Chondrocyte (in vitro differentiated cells): ENCODE measurements around the gene BMP2K. TPM values are rescaled to one million over a fixed set of nuclear protein-coding genes. Genes with fewer than 3 reads are reported as not detected.

ENCODE experiments used
- DNase-seq: peaks from one replicate; pipeline ENCODE4 v3.0.0; 2021; ENCODE audit warnings: mixed read lengths, low spot score
- H3K27ac Mint-ChIP-seq: one replicate; pipeline ENCODE4 v1.8.0; 2021; ENCODE audit warnings: mild to moderate bottlenecking, moderate library complexity, mixed read lengths; ENCODE audit not compliant: unreplicated experiment
- H3K27me3 Mint-ChIP-seq: 2 replicates; pipeline ENCODE4 v1.8.0; 2021; ENCODE audit warnings: low read depth, mixed read lengths
- H3K36me3 Mint-ChIP-seq: 2 replicates; pipeline ENCODE4 v1.8.0; 2021; ENCODE audit warnings: low read depth, mixed read lengths
- H3K4me1 Mint-ChIP-seq: 2 replicates; pipeline ENCODE4 v1.8.0; 2021; ENCODE audit warnings: low read depth, mild to moderate bottlenecking, mixed read lengths
- H3K4me3 Mint-ChIP-seq: one replicate; pipeline ENCODE4 v1.8.0; 2021; ENCODE audit warnings: mild to moderate bottlenecking, moderate library complexity, mixed read lengths; ENCODE audit not compliant: unreplicated experiment
- H3K9me3 Mint-ChIP-seq: 2 replicates; pipeline ENCODE4 v1.8.0; 2021; ENCODE audit warnings: low read depth, mixed read lengths
- CTCF ChIP-seq: fragments of 200-600 bp; sonication (generic); IDR thresholded peaks from 2 replicates; pipeline ENCODE4 v1.5.0; 2021; ENCODE audit warnings: antibody characterized with exemption, mild to moderate bottlenecking, moderate library complexity
- total RNA-seq: library from RNA; stranded (reverse); gene quantifications from 3 replicates; pipeline ENCODE4 v1.2.1, GENCODE V29; 2021

BMP2K gene
- total RNA-seq, 1 donor from 2014 or later = 20.8 TPM

- TF ChIP-seq CTCF = no peak
- Mint-ChIP-seq H3K27ac (no peak overlapping the region), H3K36me3 (no peaks in the 10 kb centered on the region), H3K4me1 (no peaks in the 10 kb centered on the region), H3K27me3 (no peaks in the 10 kb centered on the region), H3K9me3 (peaks cover 4% of the 10 kb centered on the region), H3K4me3 (no peak overlapping the region)
- no peak for DNase-seq
Observed at GRCh38 chr4:78756776-78757175, 19.4 kb upstream of the BMP2K start.

DNA sequence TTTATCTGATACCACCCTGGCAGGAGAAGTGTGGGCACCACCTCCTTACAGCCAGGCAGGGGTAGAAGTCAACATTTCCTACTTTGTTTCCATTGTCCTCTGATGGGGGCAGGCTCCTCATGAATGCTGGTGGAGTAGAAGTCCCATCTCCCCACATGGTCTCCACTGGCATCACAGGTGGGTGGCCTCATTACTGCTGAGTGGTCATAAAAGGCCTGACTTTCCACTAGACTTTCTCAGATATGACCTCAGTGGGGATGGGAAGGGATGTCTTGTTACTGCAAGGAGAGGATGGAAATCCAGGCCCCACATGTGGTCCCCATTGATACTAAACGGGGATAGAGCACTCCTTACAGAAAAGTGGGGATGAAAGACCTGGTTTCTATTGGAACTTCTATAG, 18.6 kb upstream of the BMP2K start:
- Mint-ChIP-seq H3K27ac (no peak overlapping the region), H3K4me3 (no peak overlapping the region), H3K27me3 (no peaks in the 10 kb centered on the region)

DNA sequence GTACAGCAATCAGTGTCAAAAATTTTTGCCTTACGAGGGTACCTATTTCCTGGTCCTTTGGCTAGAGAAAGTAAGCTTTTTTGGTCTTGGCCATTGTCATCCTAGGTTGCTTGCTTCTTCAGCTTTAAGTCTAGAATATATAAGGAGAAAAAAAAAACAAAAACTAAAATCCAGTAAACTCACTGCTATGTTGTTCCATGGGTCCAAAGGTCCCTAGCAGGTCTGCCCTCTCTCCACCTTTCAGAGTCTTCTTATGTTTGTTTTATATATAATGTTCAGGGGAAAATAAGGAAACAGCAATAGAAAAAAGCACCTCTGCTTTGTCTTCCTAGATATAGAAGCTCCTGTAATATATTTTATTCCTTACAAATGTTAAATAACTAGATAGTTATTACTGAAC, 18.1 kb upstream of the BMP2K start:
- H3K4me1 Mint-ChIP-seq = no peaks in the 10 kb centered on the region
- H3K36me3 Mint-ChIP-seq = no peaks in the 10 kb centered on the region
- no peak overlapping the region for H3K4me3 Mint-ChIP-seq
- no peaks in the 10 kb centered on the region for H3K27me3 Mint-ChIP-seq
- H3K27ac Mint-ChIP-seq = no peak overlapping the region
- H3K9me3 Mint-ChIP-seq = peaks cover 4% of the 10 kb centered on the region
- no peak for TF ChIP-seq CTCF
- DNase-seq = no peak

More for the DNA sequence above, 18.6 kb upstream of the BMP2K start:
- Mint-ChIP-seq H3K4me1 (no peaks in the 10 kb centered on the region), H3K36me3 (no peaks in the 10 kb centered on the region), H3K9me3 (peaks cover 4% of the 10 kb centered on the region)
- no peak for TF ChIP-seq CTCF
- DNase-seq = no peak

GRCh38 chr4:78762529-78762928, 13.6 kb upstream of the BMP2K start:
- Mint-ChIP-seq H3K9me3 (peaks cover 4% of the 10 kb centered on the region), H3K27me3 (no peaks in the 10 kb centered on the region), H3K4me1 (peaks cover 8% of the 10 kb centered on the region), H3K27ac (no peak overlapping the region), H3K4me3 (no peak overlapping the region), H3K36me3 (no peaks in the 10 kb centered on the region)
- TF ChIP-seq CTCF = no peak
- DNase-seq = no peak

DNA sequence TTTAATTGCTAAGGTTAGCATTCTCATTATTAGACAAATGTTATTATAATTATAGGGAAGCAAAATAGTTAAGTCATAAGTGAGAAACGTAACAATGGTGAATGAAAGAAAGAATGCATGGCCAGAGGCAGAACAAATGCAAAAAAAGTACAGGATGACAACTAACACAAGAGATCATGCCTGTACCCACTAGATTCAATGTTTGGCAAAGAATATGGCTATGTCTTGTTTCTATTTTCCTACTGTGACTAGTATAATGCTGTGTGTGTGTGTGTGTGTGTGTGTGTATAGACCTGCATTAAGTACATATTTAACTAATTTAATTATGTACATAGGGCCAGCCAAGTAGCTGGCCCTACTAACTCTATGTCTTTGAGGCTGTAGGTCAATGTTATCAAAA, 12.9 kb upstream of the BMP2K start:
- no peak for TF ChIP-seq CTCF
- DNase-seq = no peak
- Mint-ChIP-seq H3K4me3 (no peak overlapping the region), H3K27me3 (no peaks in the 10 kb centered on the region), H3K4me1 (peaks cover 8% of the 10 kb centered on the region), H3K36me3 (no peaks in the 10 kb centered on the region), H3K9me3 (peaks cover 4% of the 10 kb centered on the region), H3K27ac (no peak overlapping the region)
